H9 (cell line): ENCODE data around the gene CSMD2. TPM values are rescaled to one million over a fixed set of nuclear protein-coding genes. Genes with fewer than 3 reads are reported as not detected.

ENCODE experiments used
- DNase-seq: peaks from one replicate; pipeline ENCODE4 v3.0.0-alpha.2; 2017
- H2AFZ ChIP-seq: one replicate; pipeline ENCODE4 v1.6.1; 2013; ENCODE audit warnings: mild to moderate bottlenecking, low read length, control low read depth, moderate library complexity
- H2AK5ac ChIP-seq: 2 replicates; pipeline ENCODE4 v1.6.1; 2013; ENCODE audit warnings: low read length, control low read depth, mixed read lengths; ENCODE audit not compliant: insufficient read length
- H2BK120ac ChIP-seq: one replicate; pipeline ENCODE4 v1.6.1; 2013; ENCODE audit warnings: low read depth, mild to moderate bottlenecking, low read length, control low read depth, inconsistent platforms; ENCODE audit not compliant: poor library complexity, severe bottlenecking
- H2BK12ac ChIP-seq: 2 replicates; pipeline ENCODE4 v1.6.1; 2013; ENCODE audit warnings: low read length, control low read depth, mixed read lengths, low read depth; ENCODE audit not compliant: insufficient read length
- H2BK15ac ChIP-seq: 2 replicates; pipeline ENCODE4 v1.6.1; 2013; ENCODE audit warnings: low read depth, low read length, control low read depth
- H2BK20ac ChIP-seq: one replicate; pipeline ENCODE4 v1.6.1; 2013; ENCODE audit warnings: low read depth, mild to moderate bottlenecking, low read length, control low read depth, inconsistent platforms; ENCODE audit not compliant: poor library complexity, severe bottlenecking
- H2BK5ac ChIP-seq: 2 replicates; pipeline ENCODE4 v1.6.1; 2013; ENCODE audit warnings: low read length, control low read depth, mixed read lengths; ENCODE audit not compliant: insufficient read length
- H3K14ac ChIP-seq: 2 replicates; pipeline ENCODE4 v1.6.1; 2013; ENCODE audit warnings: low read length, control low read depth; ENCODE audit not compliant: insufficient read depth
- H3K18ac ChIP-seq: 2 replicates; pipeline ENCODE4 v1.6.1; 2013; ENCODE audit warnings: low read depth, mild to moderate bottlenecking, mixed read lengths, low read length, control low read depth; ENCODE audit not compliant: insufficient read length
- H3K23ac ChIP-seq: 2 replicates; pipeline ENCODE4 v1.6.1; 2013; ENCODE audit warnings: low read length, control low read depth, mixed read lengths, low read depth; ENCODE audit not compliant: insufficient read length
- H3K23me2 ChIP-seq: 2 replicates; pipeline ENCODE4 v1.6.1; 2013; ENCODE audit warnings: low read depth, mild to moderate bottlenecking, mixed read lengths, low read length, control low read depth; ENCODE audit not compliant: insufficient read length, poor library complexity, severe bottlenecking
- H3K27ac ChIP-seq: 2 replicates; pipeline ENCODE4 v1.5.1; 2013; ENCODE audit warnings: low read length, control low read depth, mixed read lengths, low read depth; ENCODE audit not compliant: insufficient read length
- H3K27me3 ChIP-seq: 2 replicates; pipeline ENCODE4 v1.6.1; 2013; ENCODE audit warnings: low read length, control low read depth, inconsistent platforms; ENCODE audit not compliant: insufficient read depth
- H3K4ac ChIP-seq: 2 replicates; pipeline ENCODE4 v1.6.1; 2013; ENCODE audit warnings: low read depth, mild to moderate bottlenecking, control low read depth, inconsistent platforms, low read length, moderate library complexity
- H3K4me1 ChIP-seq: 2 replicates; pipeline ENCODE4 v1.6.1; 2013; ENCODE audit warnings: low read length, control low read depth, inconsistent platforms; ENCODE audit not compliant: insufficient read depth
- H3K4me2 ChIP-seq: 2 replicates; pipeline ENCODE4 v1.6.1; 2013; ENCODE audit warnings: low read length, control low read depth, mixed read lengths; ENCODE audit not compliant: insufficient read length, insufficient read depth
- H3K56ac ChIP-seq: 2 replicates; pipeline ENCODE4 v1.6.1; 2013; ENCODE audit warnings: low read depth, mild to moderate bottlenecking, mixed read lengths, low read length, control low read depth; ENCODE audit not compliant: insufficient read length
- H3K79me1 ChIP-seq: 2 replicates; pipeline ENCODE4 v1.6.1; 2013; ENCODE audit warnings: low read depth, mild to moderate bottlenecking, moderate library complexity, low read length, control low read depth, inconsistent platforms; ENCODE audit not compliant: insufficient read depth, poor library complexity, severe bottlenecking
- H3K79me2 ChIP-seq: 2 replicates; pipeline ENCODE4 v1.6.1; 2013; ENCODE audit warnings: low read length, control low read depth, inconsistent platforms; ENCODE audit not compliant: insufficient read depth
- H3K9ac ChIP-seq: 2 replicates; pipeline ENCODE4 v1.6.1; 2013; ENCODE audit warnings: low read length, control low read depth, mixed read lengths; ENCODE audit not compliant: insufficient read length; ENCODE audit errors: extremely low read depth
- H3K9me3 ChIP-seq: one replicate; pipeline ENCODE4 v1.6.1; 2013; ENCODE audit warnings: low read depth, low read length, inconsistent platforms; ENCODE audit not compliant: control insufficient read depth
- H3T11ph ChIP-seq: one replicate; pipeline ENCODE4 v1.6.1; 2013; ENCODE audit warnings: mild to moderate bottlenecking, low read length, control low read depth, inconsistent platforms
- H4K20me1 ChIP-seq: one replicate; pipeline ENCODE4 v1.6.1; 2013; ENCODE audit not compliant: control insufficient read depth, insufficient read length, insufficient read depth
- H4K5ac ChIP-seq: 2 replicates; pipeline ENCODE4 v1.6.1; 2013; ENCODE audit warnings: low read depth, mild to moderate bottlenecking, mixed read lengths, low read length, control low read depth; ENCODE audit not compliant: insufficient read length
- H4K8ac ChIP-seq: replicated peaks from 2 replicates; pipeline ENCODE4 v1.6.1; 2013; ENCODE audit warnings: low read length, control low read depth, mixed read lengths, low read depth; ENCODE audit not compliant: insufficient read length
- H4K91ac ChIP-seq: 2 replicates; pipeline ENCODE4 v1.6.1; 2013; ENCODE audit warnings: low read depth, mild to moderate bottlenecking, moderate library complexity, mixed read lengths, low read length, control low read depth; ENCODE audit not compliant: insufficient read length
- H3K27ac Mint-ChIP-seq, 3 experiments: 2 replicates in 2 of 3; 3 replicates in 1 of 3; pipeline ENCODE4 v1.8.0; 2020 to 2021; ENCODE audit warnings: mixed read lengths in 3 of 3, mild to moderate bottlenecking in 1 of 3, moderate library complexity in 1 of 3
- H3K27me3 Mint-ChIP-seq: 2 replicates; pipeline ENCODE4 v1.8.0; 2021; ENCODE audit warnings: low read depth, mild to moderate bottlenecking, moderate library complexity, mixed read lengths
- H3K36me3 Mint-ChIP-seq, 3 experiments: 2 replicates in 2 of 3; 3 replicates in 1 of 3; pipeline ENCODE4 v1.8.0; 2020 to 2021; ENCODE audit warnings: low read depth in 3 of 3, mixed read lengths in 3 of 3; ENCODE audit not compliant: insufficient read depth in 1 of 3
- H3K4me1 Mint-ChIP-seq, 2 experiments: 2 replicates each; pipeline ENCODE4 v1.8.0; 2020; ENCODE audit warnings: mixed read lengths in 2 of 2
- H3K4me3 Mint-ChIP-seq, 2 experiments: 2 replicates in 1 of 2; 3 replicates in 1 of 2; pipeline ENCODE4 v1.8.0; 2020 to 2021; ENCODE audit warnings: mild to moderate bottlenecking in 2 of 2, mixed read lengths in 2 of 2, moderate library complexity in 1 of 2
- H3K9me3 Mint-ChIP-seq, 2 experiments: 2 replicates in 1 of 2; 3 replicates in 1 of 2; pipeline ENCODE4 v1.8.0; 2020; ENCODE audit warnings: mild to moderate bottlenecking in 2 of 2, mixed read lengths in 2 of 2, moderate library complexity in 1 of 2
- whole genome bisulfite sequencing: extraction: QIAGEN DNeasy Blood & Tissue Kit; methylation state at CpG from one replicate; pipeline ENCODE4 v1.1.7; 2013; ENCODE audit warnings: missing lambda C conversion rate, low lambda C conversion rate, mixed read lengths; ENCODE audit not compliant: insufficient read length; ENCODE audit errors: extremely low coverage; 5-methylcytosine and 5-hydroxymethylcytosine counted together
- total RNA-seq: library from RNA; stranded (reverse); gene quantifications from 2 replicates; pipeline ENCODE4 v1.2.1, GENCODE V29; 2021
- TF ChIP-seq, protein P1 (sequence below): fragments of 200-600 bp; sonication (generic); conservative IDR thresholded peaks from 3 replicates; pipeline ENCODE4 v1.8.0; 2021; ENCODE audit warnings: antibody characterized with exemption, mild to moderate bottlenecking

The CSMD2 gene
- total RNA-seq, 1 experiment from 2014 or later, result 6.4 TPM

DNA sequence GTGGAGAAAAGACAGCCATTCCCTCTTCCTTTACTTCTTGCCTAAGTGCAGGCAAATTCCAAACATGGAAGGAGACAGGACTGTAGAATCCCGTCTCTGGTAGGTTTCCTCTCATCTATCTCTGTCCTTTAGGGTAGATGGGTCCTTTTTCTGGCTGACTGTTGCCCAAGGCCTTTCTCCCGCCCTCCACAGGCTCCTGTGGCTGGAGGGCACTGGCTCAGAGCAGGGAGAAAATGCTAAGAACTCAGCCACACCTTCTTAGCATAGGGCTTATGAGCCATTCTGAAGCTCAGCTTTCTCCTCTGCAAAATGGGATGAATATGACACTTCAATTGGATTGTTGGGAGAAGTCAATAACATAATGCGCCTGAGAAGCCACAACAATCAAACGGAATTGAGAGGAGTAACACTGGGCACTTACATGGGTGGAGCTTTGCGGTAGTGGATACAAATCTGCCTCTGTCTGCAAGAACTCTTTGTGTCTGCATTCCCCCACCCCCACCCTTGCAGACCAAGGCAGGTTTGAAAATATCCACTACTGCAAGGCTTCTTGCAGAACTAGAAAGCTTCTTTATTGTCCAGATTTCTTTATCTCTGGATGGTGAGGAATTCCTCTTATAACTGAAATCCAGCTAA lies 94.7 kb downstream of the CSMD2 start:
- Histone ChIP-seq H2BK5ac (no peak overlapping the region), H2BK20ac (no peak overlapping the region), H3T11ph (no peak overlapping the region), H3K27ac (no peak overlapping the region), H4K5ac (no peak overlapping the region), H3K27me3 (no peaks in the 10 kb centered on the region), H2AK5ac (no peak overlapping the region), H3K79me1 (no peaks in the 10 kb centered on the region), H3K18ac (no peak overlapping the region), H2BK120ac (no peak overlapping the region), H4K8ac (no peak overlapping the region), H3K4me1 (peaks cover 2% of the 10 kb centered on the region), H2BK15ac (no peak overlapping the region), H3K14ac (no peak overlapping the region), H3K23me2 (no peaks in the 10 kb centered on the region), H3K79me2 (no peaks in the 10 kb centered on the region), H2BK12ac (no peak overlapping the region), H4K20me1 (no peaks in the 10 kb centered on the region), H3K9ac (no peak overlapping the region), H3K4me2 (no peak overlapping the region), H3K9me3 (no peaks in the 10 kb centered on the region), H4K91ac (no peak overlapping the region), H3K23ac (no peak overlapping the region), H2AFZ (no peak overlapping the region), H3K4ac (no peak overlapping the region), H3K56ac (no peak overlapping the region)
- no CpG with 5 or more reads among the region's 5 CpGs for WGBS
- Mint-ChIP-seq H3K4me3 (no peak overlapping the region), H3K9me3 (peaks cover 19 to 28% of the 10 kb centered on the region in 2 experiments), H3K27ac (peak overlapping the region in 2 of 3 experiments; percentile 10 to 37; a peak in 3 of 7 replicates), H3K27me3 (no peaks in the 10 kb centered on the region), H3K36me3 (peaks cover 19 to 54% (median 28%) of the 10 kb centered on the region in 3 experiments), H3K4me1 (peaks cover 32 to 42% of the 10 kb centered on the region in 2 experiments)
- no peak for DNase-seq
- TF ChIP-seq, protein P1, sequence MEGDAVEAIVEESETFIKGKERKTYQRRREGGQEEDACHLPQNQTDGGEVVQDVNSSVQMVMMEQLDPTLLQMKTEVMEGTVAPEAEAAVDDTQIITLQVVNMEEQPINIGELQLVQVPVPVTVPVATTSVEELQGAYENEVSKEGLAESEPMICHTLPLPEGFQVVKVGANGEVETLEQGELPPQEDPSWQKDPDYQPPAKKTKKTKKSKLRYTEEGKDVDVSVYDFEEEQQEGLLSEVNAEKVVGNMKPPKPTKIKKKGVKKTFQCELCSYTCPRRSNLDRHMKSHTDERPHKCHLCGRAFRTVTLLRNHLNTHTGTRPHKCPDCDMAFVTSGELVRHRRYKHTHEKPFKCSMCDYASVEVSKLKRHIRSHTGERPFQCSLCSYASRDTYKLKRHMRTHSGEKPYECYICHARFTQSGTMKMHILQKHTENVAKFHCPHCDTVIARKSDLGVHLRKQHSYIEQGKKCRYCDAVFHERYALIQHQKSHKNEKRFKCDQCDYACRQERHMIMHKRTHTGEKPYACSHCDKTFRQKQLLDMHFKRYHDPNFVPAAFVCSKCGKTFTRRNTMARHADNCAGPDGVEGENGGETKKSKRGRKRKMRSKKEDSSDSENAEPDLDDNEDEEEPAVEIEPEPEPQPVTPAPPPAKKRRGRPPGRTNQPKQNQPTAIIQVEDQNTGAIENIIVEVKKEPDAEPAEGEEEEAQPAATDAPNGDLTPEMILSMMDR, result no peak
